HEK293 (cell line): ENCODE data around the gene CSNK1A1.

Experiments used
- CTCF ChIA-PET: fragments of 350-600 bp; formaldehyde crosslinking; extraction: SDS; loops from one replicate; lab custom pipeline; 2021; ENCODE audit warnings: antibody characterized with exemption; lab: Yijun Ruan, JAX
- POLR2A ChIA-PET: fragments of 300-600 bp; formaldehyde crosslinking; extraction: SDS; loops from one replicate; lab custom pipeline; 2020; ENCODE audit warnings: antibody characterized with exemption, inconsistent platforms; lab: Yijun Ruan, JAX
- H3K27ac ChIP-seq: fragments of 200-500 bp; sonication (Bioruptor generic); 2 replicates; pipeline ENCODE4 v1.5.1; 2014; ENCODE audit warnings: low read depth, low read length, control low read depth, inconsistent platforms; ENCODE audit errors: extremely low read depth
- H3K36me3 ChIP-seq, 2 experiments: fragments of 200-500 bp in 1 of 2; sonication (Bioruptor generic) in 1 of 2; 1 replicate in 1 of 2; 2 replicates in 1 of 2; pipeline ENCODE4 v1.5.1; 2014 to 2017; ENCODE audit warnings: inconsistent platforms in 2 of 2, low read length in 2 of 2; ENCODE audit not compliant: control insufficient read depth in 2 of 2, insufficient read depth in 1 of 2
- H3K4me1 ChIP-seq: fragments of 200-500 bp; sonication (Bioruptor generic); 2 replicates; pipeline ENCODE4 v1.5.1; 2014; ENCODE audit warnings: mild to moderate bottlenecking, low read length, inconsistent platforms; ENCODE audit not compliant: control insufficient read depth, insufficient read depth
- H3K4me3 ChIP-seq: 2 replicates; pipeline ENCODE4 v1.5.1; 2011; ENCODE audit warnings: low read depth, mild to moderate bottlenecking, control low read depth, low read length, moderate library complexity
- H3K9me3 ChIP-seq: fragments of 200-500 bp; sonication (Bioruptor generic); 2 replicates; pipeline ENCODE4 v1.5.1; 2014; ENCODE audit warnings: low read depth, low read length, inconsistent platforms; ENCODE audit not compliant: control insufficient read depth, insufficient read depth
- HIC1 ChIP-seq: fragments of 450-650 bp; formaldehyde crosslinking; IDR thresholded peaks from 2 replicates; pipeline ENCODE4 v1.5.1; 2016; ENCODE audit warnings: missing biosample characterization, missing genetic modification characterization
- HOXC10 ChIP-seq: sonication (generic); formaldehyde crosslinking; IDR thresholded peaks from 2 replicates; pipeline ENCODE4 v1.8.1; 2023; ENCODE audit warnings: mild to moderate bottlenecking, missing genetic modification reagents
- MYNN ChIP-seq: fragments of 450-650 bp; formaldehyde crosslinking; IDR thresholded peaks from 2 replicates; pipeline ENCODE4 v1.5.1; 2016; ENCODE audit warnings: missing biosample characterization, missing genetic modification characterization, borderline replicate concordance
- PRDM10 ChIP-seq: fragments of 450-650 bp; formaldehyde crosslinking; IDR thresholded peaks from 2 replicates; pipeline ENCODE4 v1.5.1; 2016; ENCODE audit warnings: missing biosample characterization, missing genetic modification characterization
- ZBTB48 ChIP-seq: fragments of 450-650 bp; formaldehyde crosslinking; IDR thresholded peaks from 2 replicates; pipeline ENCODE4 v1.5.1; 2016; ENCODE audit warnings: missing biosample characterization, missing genetic modification characterization
- ZFP41 ChIP-seq: fragments of 450-650 bp; formaldehyde crosslinking; IDR thresholded peaks from 2 replicates; pipeline ENCODE4 v1.5.1; 2016; ENCODE audit warnings: missing biosample characterization, missing genetic modification characterization, borderline replicate concordance
- ZNF140 ChIP-seq: fragments of 450-650 bp; formaldehyde crosslinking; IDR thresholded peaks from 2 replicates; pipeline ENCODE4 v1.5.1; 2016; ENCODE audit warnings: missing biosample characterization, missing genetic modification characterization
- ZNF223 ChIP-seq: fragments of 450-650 bp; formaldehyde crosslinking; IDR thresholded peaks from 2 replicates; pipeline ENCODE4 v1.5.1; 2016; ENCODE audit warnings: missing biosample characterization, missing genetic modification characterization
- ZNF324 ChIP-seq: fragments of 450-650 bp; formaldehyde crosslinking; IDR thresholded peaks from 2 replicates; pipeline ENCODE4 v1.5.1; 2016; ENCODE audit warnings: missing biosample characterization, missing genetic modification characterization
- ZNF394 ChIP-seq: fragments of 450-650 bp; formaldehyde crosslinking; IDR thresholded peaks from 2 replicates; pipeline ENCODE4 v1.5.1; 2016; ENCODE audit warnings: missing biosample characterization, missing genetic modification characterization, mild to moderate bottlenecking, moderate library complexity, borderline replicate concordance
- ZNF398 ChIP-seq: fragments of 450-650 bp; formaldehyde crosslinking; IDR thresholded peaks from 2 replicates; pipeline ENCODE4 v1.5.1; 2017; ENCODE audit warnings: missing biosample characterization, missing genetic modification characterization
- ZNF423 ChIP-seq: fragments of 450-650 bp; formaldehyde crosslinking; IDR thresholded peaks from 2 replicates; pipeline ENCODE4 v1.5.1; 2016; ENCODE audit warnings: missing biosample characterization, missing genetic modification characterization
- ZNF426 ChIP-seq: fragments of 450-650 bp; formaldehyde crosslinking; IDR thresholded peaks from 2 replicates; pipeline ENCODE4 v1.5.1; 2017; ENCODE audit warnings: missing biosample characterization, missing genetic modification characterization, mild to moderate bottlenecking, inconsistent platforms, moderate library complexity
- ZNF488 ChIP-seq: fragments of 450-650 bp; formaldehyde crosslinking; IDR thresholded peaks from 2 replicates; pipeline ENCODE4 v1.5.1; 2016; ENCODE audit warnings: missing biosample characterization, missing genetic modification characterization
- ZNF629 ChIP-seq: fragments of 450-650 bp; formaldehyde crosslinking; IDR thresholded peaks from 2 replicates; pipeline ENCODE4 v1.5.1; 2017; ENCODE audit warnings: missing biosample characterization, missing genetic modification characterization
- ZNF677 ChIP-seq: fragments of 450-650 bp; IDR thresholded peaks from 2 replicates; pipeline ENCODE4 v1.5.0; 2018; ENCODE audit warnings: missing biosample characterization, mild to moderate bottlenecking, missing genetic modification characterization, moderate library complexity
- ZSCAN30 ChIP-seq: fragments of 450-650 bp; IDR thresholded peaks from 2 replicates; pipeline ENCODE4 v1.5.1; 2018; ENCODE audit warnings: missing biosample characterization, mild to moderate bottlenecking, missing genetic modification characterization, moderate library complexity
- ZSCAN4 ChIP-seq: fragments of 450-650 bp; formaldehyde crosslinking; IDR thresholded peaks from 2 replicates; pipeline ENCODE4 v1.5.1; 2017; ENCODE audit warnings: missing biosample characterization, missing genetic modification characterization

CSNK1A1 gene

GRCh38 chr5:149600932-149601331, 49.7 kb upstream of the CSNK1A1 start:
- Histone ChIP-seq H3K27ac (no peak overlapping the region), H3K36me3 (peaks cover 3% of the 10 kb centered on the region in 2 experiments; a peak in 2 of 3 replicates), H3K4me1 (no peaks in the 10 kb centered on the region), H3K4me3 (no peak overlapping the region), H3K9me3 (no peaks in the 10 kb centered on the region)
- ChIA-PET POLR2A (no interaction called here), CTCF (interaction anchor here (0.6 to 0.8 kb wide), 2 partner anchors 18 to 34 kb away, joined by 4 read pairs; no protein-coding TSS in a partner anchor)
- TF ChIP-seq ZNF223 (no peak), PRDM10 (tag by site-specific recombination) (no peak), ZBTB48 (tag by site-specific recombination) (no peak), ZNF488 (tag by site-specific recombination) (no peak), ZSCAN4 (no peak), ZFP41 (no peak), ZNF629 (tag by site-specific recombination) (no peak), ZSCAN30 (no peak), ZNF677 (tag by site-specific recombination) (no peak), HOXC10 (CRISPR knock-in tag) (no peak), ZNF324 (no peak), ZNF140 (no peak), MYNN (tag by site-specific recombination) (no peak), HIC1 (tag by site-specific recombination) (no peak)
- TF ChIP-seq, all 188 proteins: peak for 0

GRCh38 chr5:149599375-149599774, 48.1 kb upstream of the CSNK1A1 start:
- H3K4me1 ChIP-seq, result no peaks in the 10 kb centered on the region
- ChIA-PET CTCF (interaction anchor here (1.3 kb wide), 1 partner anchor 19 kb away, joined by 4 read pairs; no protein-coding TSS in a partner anchor), POLR2A (no interaction called here)
- H3K36me3 ChIP-seq, result peaks cover 3% of the 10 kb centered on the region in 2 experiments; a peak in 2 of 3 replicates
- no peaks in the 10 kb centered on the region for H3K9me3 ChIP-seq
- no peak overlapping the region for H3K4me3 ChIP-seq
- no peak overlapping the region for H3K27ac ChIP-seq
- TF ChIP-seq ZNF394 (tag by site-specific recombination), result 0 out of 2 replicates have a peak, but pooled peaks have one; percentile 31
- TF ChIP-seq ZNF398 (tag by site-specific recombination), result no peak
- TF ChIP-seq ZNF423 (tag by site-specific recombination), result no peak
- peak; percentile 19 for TF ChIP-seq ZNF426 (tag by site-specific recombination)
